Adrenal gland (tissue), 12 donors: Measurements from ENCODE around the gene MYO5B. TPM values are rescaled to one million over a fixed set of nuclear protein-coding genes. Genes with fewer than 3 reads are reported as not detected.

Source experiments
- DNase-seq, 7 donors: peaks; one replicate each; pipeline ENCODE4 v3.0.0-alpha.2; 2019 to 2020
- H3K27ac ChIP-seq, 5 donors: fragments of 200-600 bp; sonication (generic) in 4 of 5; 1 replicate in 3 of 5; 2 replicates in 2 of 5; pipeline versions ENCODE4 v1.5.1 to v1.8.0; 2016 to 2020; ENCODE audit warnings: mild to moderate bottlenecking in 1 of 5
- H3K27me3 ChIP-seq: fragments of 200-600 bp; 2 replicates; pipeline ENCODE4 v1.8.0; 2021
- H3K36me3 ChIP-seq, 2 donors: fragments of 200-600 bp; replicated peaks in 1 of 2; 1 replicate in 1 of 2; 2 replicates in 1 of 2; pipeline versions ENCODE4 v1.5.1 to v1.8.0; 2018 to 2022
- H3K4me1 ChIP-seq, 2 donors: fragments of 200-600 bp; replicated peaks in 1 of 2; 1 replicate in 1 of 2; 2 replicates in 1 of 2; pipeline versions ENCODE4 v1.5.1 to v1.8.0; 2018 to 2021
- H3K4me3 ChIP-seq, 4 donors: fragments of 200-600 bp; sonication (generic) in 3 of 4; one replicate each; pipeline ENCODE4 v1.5.1; 2016 to 2018
- H3K9me3 ChIP-seq, 3 donors: fragments of 200-600 bp; sonication (generic) in 1 of 3; replicated peaks in 1 of 3; 1 replicate in 2 of 3; 2 replicates in 1 of 3; pipeline versions ENCODE4 v1.5.1 to v1.8.0; 2016 to 2021
- CTCF ChIP-seq, 6 experiments: fragments of 450-650 bp in 4 of 6; fragments of 200-600 bp in 2 of 6; sonication (generic) in 1 of 6; IDR thresholded peaks; 1 replicate in 5 of 6; 2 replicates in 1 of 6; pipeline versions ENCODE4 v1.5.1 to v1.8.0; 2016 to 2021; ENCODE audit warnings: antibody characterized with exemption in 6 of 6, mild to moderate bottlenecking in 2 of 6, moderate library complexity in 1 of 6
- POLR2A ChIP-seq, 2 donors: fragments of 450-650 bp; IDR thresholded peaks; one replicate each; pipeline ENCODE4 v1.6.1; 2017; ENCODE audit warnings: antibody characterized with exemption in 2 of 2, mild to moderate bottlenecking in 2 of 2, moderate library complexity in 1 of 2
- WGBS, 4 donors: extraction: QIAGEN DNeasy Blood & Tissue Kit in 2 of 4; methylation state at CpG; one replicate each; pipeline versions ENCODE4 v1.1.5 to v1.1.7; 2013 to 2017; 5-methylcytosine and 5-hydroxymethylcytosine counted together
- intact Hi-C, 2 donors: fragments of 100-400 bp; cut with DNase I; formaldehyde crosslinking; loops; one replicate each; pipeline versions ENCODE4 v1.14.1 to v1.15.0; 2022 to 2023
- polyA plus RNA-seq, 3 donors: library from polyadenylated mRNA; stranded (reverse); fragments of 200-250 nt in 2 of 3; fragments of 350-450 nt in 1 of 3; fragmentation: Illumina TruSeq in 1 of 3; extraction: RNeasy Lipid Tissue Mini Kit (QIAGEN cat#74804) in 1 of 3; gene quantifications; one replicate each; pipeline ENCODE4 v1.2.3, GENCODE V29; 2013 to 2014
- total RNA-seq, 9 donors: library from RNA; depleted of rRNA in 4 of 9; stranded (reverse); fragments of >200 nt in 4 of 9; fragments of 120-200 nt in 1 of 9; fragmentation: NEBNext Ultra II Directional in 1 of 9; extraction: Animal tissue kit (Norgen Biotek cat#: 25700) in 1 of 9; gene quantifications; one replicate each; pipeline versions ENCODE4 v1.1.0 to v1.2.4, GENCODE V29; 2013 to 2023
- donor health status: healthy with polysubstance abuse.
- donor health status: Bipolar disorder and iron deficiency.
- donor health status: DM: yes; HTN: yes; CAD: no.
- donor health status: DM: no; HTN: no; CAD: no.
- donor health status: DM: no; HTN: no; CAD: no.
- donor health status: DM: yes; HTN: yes; CAD: no.

Gene MYO5B
- total and polyA plus RNA-seq, 12 donors: 0.61 to 9.3 (median 2.9) TPM

GRCh38 chr18:50042611-50043010 lies 152.3 kb downstream of the MYO5B start:
- H3K36me3 ChIP-seq: no peaks in the 10 kb centered on the region
- no peak for DNase-seq
- no peaks in the 10 kb centered on the region for H3K4me1 ChIP-seq
- intact Hi-C loops: no loop called here
- no peaks in the 10 kb centered on the region for H3K9me3 ChIP-seq
- H3K27me3 ChIP-seq: no peaks in the 10 kb centered on the region
- no peak overlapping the region for H3K4me3 ChIP-seq
- TF ChIP-seq CTCF (IDR thresholded peaks at IDR 0.05): no peak
- TF ChIP-seq POLR2A (IDR thresholded peaks at IDR 0.05): no peak
- H3K27ac ChIP-seq: no peak overlapping the region
- 74 to 80% (median 77%) methylated on average over 1 to 5 of the region's 5 CpGs for WGBS, 4 donors

GRCh38 chr18:50039746-50040145 lies 155.2 kb downstream of the MYO5B start:
- Histone ChIP-seq H3K27ac (no peak overlapping the region), H3K27me3 (no peaks in the 10 kb centered on the region), H3K4me1 (no peaks in the 10 kb centered on the region), H3K9me3 (no peaks in the 10 kb centered on the region), H3K4me3 (no peak overlapping the region), H3K36me3 (no peaks in the 10 kb centered on the region)
- intact Hi-C loops: no loop called here
- TF ChIP-seq POLR2A (IDR thresholded peaks at IDR 0.05): no peak
- no peak for TF ChIP-seq CTCF (IDR thresholded peaks at IDR 0.05)
- WGBS, 4 donors: 89 to 94% (median 92%) methylated on average over 5 of the region's 5 CpGs
- no peak for DNase-seq

- intact Hi-C loops: no loop called here
- no peak overlapping the region for H3K4me3 ChIP-seq
- WGBS, 4 donors: 68 to 80% (median 74%) methylated on average over 5 of the region's 5 CpGs
- no peak overlapping the region for H3K27ac ChIP-seq
- no peaks in the 10 kb centered on the region for H3K36me3 ChIP-seq
- TF ChIP-seq CTCF (IDR thresholded peaks at IDR 0.05): no peak
- no peak for TF ChIP-seq POLR2A (IDR thresholded peaks at IDR 0.05)
- no peaks in the 10 kb centered on the region for H3K27me3 ChIP-seq
- no peak for DNase-seq
- no peaks in the 10 kb centered on the region for H3K4me1 ChIP-seq
- H3K9me3 ChIP-seq: no peaks in the 10 kb centered on the region
Observed at GRCh38 chr18:50038448-50038847, 156.5 kb downstream of the MYO5B start.

GRCh38 chr18:50034029-50034428 lies 160.9 kb downstream of the MYO5B start:
- Histone ChIP-seq H3K4me3 (no peak overlapping the region), H3K27ac (no peak overlapping the region), H3K27me3 (no peaks in the 10 kb centered on the region), H3K9me3 (no peaks in the 10 kb centered on the region), H3K36me3 (no peaks in the 10 kb centered on the region), H3K4me1 (no peaks in the 10 kb centered on the region)
- DNase-seq: no peak
- intact Hi-C loops: no loop called here
- TF ChIP-seq CTCF (IDR thresholded peaks at IDR 0.05): no peak
- TF ChIP-seq POLR2A (IDR thresholded peaks at IDR 0.05): no peak
